GM19238 (cell line): ENCODE measurements around the gene CACNA2D3.

Experiments
- DNase-seq: peaks from one replicate; pipeline ENCODE4 v3.0.0; 2011; ENCODE audit warnings: low spot score; ENCODE audit not compliant: insufficient read length

Gene CACNA2D3

GRCh38 chr3:54565956-54566355 lies 443.6 kb downstream of the CACNA2D3 start:
- DNase-seq = no peak

- DNase-seq = no peak
Measured at GRCh38 chr3:54567949-54568348, 445.6 kb downstream of the CACNA2D3 start.

- no peak for DNase-seq
Measured at GRCh38 chr3:54570008-54570407, 447.7 kb downstream of the CACNA2D3 start.

GRCh38 chr3:54572197-54572895 lies 450.0 kb downstream of the CACNA2D3 start:
- DNase-seq = no peak

- no peak for DNase-seq
Measured at GRCh38 chr3:54573858-54574257, 451.5 kb downstream of the CACNA2D3 start.

GRCh38 chr3:54574906-54575617 lies 452.7 kb downstream of the CACNA2D3 start:
- no peak for DNase-seq

- DNase-seq = no peak
Measured at GRCh38 chr3:54575618-54575960, 453.2 kb downstream of the CACNA2D3 start.

- no peak for DNase-seq
Measured at GRCh38 chr3:54577313-54577712, 455.0 kb downstream of the CACNA2D3 start.

GRCh38 chr3:54578417-54578816 lies 456.1 kb downstream of the CACNA2D3 start:
- DNase-seq = no peak

GRCh38 chr3:54580453-54580852 lies 458.1 kb downstream of the CACNA2D3 start:
- no peak for DNase-seq

GRCh38 chr3:54582424-54582823 lies 460.1 kb downstream of the CACNA2D3 start:
- DNase-seq = no peak

GRCh38 chr3:54591157-54591556 lies 468.8 kb downstream of the CACNA2D3 start:
- no peak for DNase-seq

GRCh38 chr3:54593653-54594052 lies 471.3 kb downstream of the CACNA2D3 start:
- no peak for DNase-seq

GRCh38 chr3:54596087-54596486 lies 473.7 kb downstream of the CACNA2D3 start:
- no peak for DNase-seq

- no peak for DNase-seq
Measured at GRCh38 chr3:54599716-54600115, 477.4 kb downstream of the CACNA2D3 start.

GRCh38 chr3:54600441-54601204 lies 478.3 kb downstream of the CACNA2D3 start:
- DNase-seq = no peak

- DNase-seq = no peak
Measured at GRCh38 chr3:54604495-54604894, 482.1 kb downstream of the CACNA2D3 start.

- DNase-seq = no peak
Measured at GRCh38 chr3:54608041-54608440, 485.7 kb downstream of the CACNA2D3 start.

GRCh38 chr3:54619053-54619452 lies 496.7 kb downstream of the CACNA2D3 start:
- no peak for DNase-seq

- DNase-seq = no peak
Measured at GRCh38 chr3:54619531-54619930, 497.2 kb downstream of the CACNA2D3 start.

GRCh38 chr3:54621184-54621583 lies 498.8 kb downstream of the CACNA2D3 start:
- DNase-seq = no peak

- no peak for DNase-seq
Measured at GRCh38 chr3:54622678-54623077, 500.3 kb downstream of the CACNA2D3 start.
